Esophagus muscularis mucosa (tissue), 3 donors: ENCODE data around the gene SLC38A8.

Experiments
- POLR2AphosphoS5 ChIP-seq, 2 donors: sonication (generic); formaldehyde crosslinking; IDR thresholded peaks; one replicate each; pipeline ENCODE4 v1.6.1; 2017; ENCODE audit warnings: antibody characterized with exemption in 2 of 2
- TF ChIP-seq, protein P1 (sequence below), 3 experiments: fragments of 200-600 bp in 2 of 3; fragments of 450-650 bp in 1 of 3; sonication (generic) in 2 of 3; IDR thresholded peaks; one replicate each; pipeline ENCODE4 v1.5.1; 2017 to 2019; ENCODE audit warnings: antibody characterized with exemption in 3 of 3, mild to moderate bottlenecking in 2 of 3, moderate library complexity in 1 of 3

DNA sequence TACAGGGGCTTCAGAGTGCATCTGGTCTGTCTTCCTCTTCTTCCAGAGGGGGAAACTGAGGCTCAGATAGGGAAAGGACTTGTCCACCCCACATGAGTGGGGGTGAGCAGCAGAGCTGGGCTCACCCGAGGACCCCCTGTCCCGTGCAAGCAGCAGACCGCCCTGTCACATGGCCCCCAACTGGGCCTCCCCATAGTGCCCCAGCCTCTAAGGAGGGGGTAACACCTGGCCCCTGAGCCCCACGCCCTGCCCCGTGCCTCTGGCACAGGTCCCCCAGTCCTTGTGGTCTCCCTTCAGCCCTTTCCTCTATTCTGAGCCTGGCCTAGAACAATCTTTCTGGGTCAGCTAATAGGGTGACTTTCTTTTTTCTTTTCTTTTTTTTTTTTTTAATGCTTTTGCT is 81.0 kb downstream of the SLC38A8 start:
- no peak for TF ChIP-seq POLR2AphosphoS5 (IDR thresholded peaks at IDR 0.05)
- TF ChIP-seq, protein P1, sequence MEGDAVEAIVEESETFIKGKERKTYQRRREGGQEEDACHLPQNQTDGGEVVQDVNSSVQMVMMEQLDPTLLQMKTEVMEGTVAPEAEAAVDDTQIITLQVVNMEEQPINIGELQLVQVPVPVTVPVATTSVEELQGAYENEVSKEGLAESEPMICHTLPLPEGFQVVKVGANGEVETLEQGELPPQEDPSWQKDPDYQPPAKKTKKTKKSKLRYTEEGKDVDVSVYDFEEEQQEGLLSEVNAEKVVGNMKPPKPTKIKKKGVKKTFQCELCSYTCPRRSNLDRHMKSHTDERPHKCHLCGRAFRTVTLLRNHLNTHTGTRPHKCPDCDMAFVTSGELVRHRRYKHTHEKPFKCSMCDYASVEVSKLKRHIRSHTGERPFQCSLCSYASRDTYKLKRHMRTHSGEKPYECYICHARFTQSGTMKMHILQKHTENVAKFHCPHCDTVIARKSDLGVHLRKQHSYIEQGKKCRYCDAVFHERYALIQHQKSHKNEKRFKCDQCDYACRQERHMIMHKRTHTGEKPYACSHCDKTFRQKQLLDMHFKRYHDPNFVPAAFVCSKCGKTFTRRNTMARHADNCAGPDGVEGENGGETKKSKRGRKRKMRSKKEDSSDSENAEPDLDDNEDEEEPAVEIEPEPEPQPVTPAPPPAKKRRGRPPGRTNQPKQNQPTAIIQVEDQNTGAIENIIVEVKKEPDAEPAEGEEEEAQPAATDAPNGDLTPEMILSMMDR (IDR thresholded peaks at IDR 0.05): no peak
